Measurements from ENCODE around the gene CDH23. TPM values are rescaled to one million over a fixed set of nuclear protein-coding genes. Genes with fewer than 3 reads are reported as not detected.

Gene CDH23
- total RNA-seq, 4 donors from 2014 or later = 2.9 to 16.1 (median 5.9) TPM

DNA sequence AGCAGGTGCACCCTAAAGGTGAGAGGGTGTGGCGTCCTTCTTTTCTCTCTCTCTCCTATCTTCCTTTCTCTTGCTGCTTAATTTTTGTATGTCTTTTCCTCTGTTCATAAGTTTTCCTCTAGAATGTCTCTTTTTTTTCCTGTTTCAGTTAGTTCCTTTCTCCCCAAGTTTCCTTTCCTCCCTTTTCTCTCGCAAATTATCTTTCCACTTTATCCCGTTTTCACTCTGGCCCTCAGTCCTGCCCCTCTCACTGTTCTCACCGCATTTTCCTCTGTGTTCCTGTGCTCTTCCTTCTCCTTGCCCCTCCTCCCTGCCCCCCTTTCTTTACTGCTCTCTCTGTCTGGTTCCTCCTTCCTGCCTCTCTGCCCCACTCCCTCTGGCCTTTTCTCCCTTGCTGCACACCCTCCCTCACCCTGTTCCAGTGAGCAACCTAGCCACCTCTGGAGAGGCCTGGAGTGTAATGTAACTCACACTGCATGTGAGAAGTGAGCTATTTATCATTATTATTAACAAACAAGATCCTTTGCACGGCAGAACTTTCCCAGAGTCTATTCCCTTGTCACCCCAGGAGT, 164.4 kb downstream of the CDH23 start:
- H3K36me3 ChIP-seq = no peaks in the 10 kb centered on the region
- intact Hi-C loops (cut with DNase I; ENCODE audit: low total_unique reads) (no loop called here), in situ Hi-C loops (cut with MboI; ENCODE audit: low pct_ligation_motif_present in 1 of 4, low pct_unique_long_range_greater_than_20kb in 1 of 4, low sequenced_read_pairs in 3 of 4) (loop anchor here in 3 of 4 donors (10.0 to 25.0 kb wide), 4 partner anchors 174 to 249 kb away; partner anchors contain the start of genes SLC29A3 (in 3 of the 3) and CDH23 (in 2 of the 3))

GRCh38 chr10:71562181-71562580, 165.5 kb downstream of the CDH23 start:
- Histone ChIP-seq H3K27me3 (peaks cover 6% of the 10 kb centered on the region), H3K9me3 (no peaks in the 10 kb centered on the region), H3K27ac (no peak overlapping the region), H3K4me3 (no peak overlapping the region), H3K36me3 (no peaks in the 10 kb centered on the region), H3K4me1 (peaks cover 0 to 5% (median 0%) of the 10 kb centered on the region in 4 donors)
- WGBS, 2 donors (ENCODE audit: low coverage in 1 of 2) = 86% methylated on average over 8 of the region's 9 CpGs; no CpG with 5 or more reads in 1 of the 2 donors
- TF ChIP-seq CTCF (IDR thresholded peaks at IDR 0.05) (no peak), POLR2A (IDR thresholded peaks at IDR 0.05) (no peak)
- DNase-seq = no peak
- in situ Hi-C loops (cut with MboI; ENCODE audit: low pct_ligation_motif_present in 1 of 4, low pct_unique_long_range_greater_than_20kb in 1 of 4, low sequenced_read_pairs in 3 of 4) = loop anchor here in 3 of 4 donors (10.0 to 25.0 kb wide), 4 partner anchors 175 to 250 kb away; partner anchors contain the start of genes SLC29A3 (in 3 of the 3) and CDH23 (in 2 of the 3)
- intact Hi-C loops (cut with DNase I; ENCODE audit: low total_unique reads) = no loop called here

More for the DNA sequence above, 164.4 kb downstream of the CDH23 start:
- Histone ChIP-seq H3K4me3 (no peak overlapping the region), H3K4me1 (peaks cover 0 to 5% (median 0%) of the 10 kb centered on the region in 4 donors), H3K27ac (no peak overlapping the region), H3K9me3 (no peaks in the 10 kb centered on the region), H3K27me3 (peaks cover 6% of the 10 kb centered on the region)
- WGBS, 2 donors (ENCODE audit: low coverage in 1 of 2) = 36% methylated on average over 3 to 5 of the region's 5 CpGs
- no peak for DNase-seq
- TF ChIP-seq EP300 (IDR thresholded peaks at IDR 0.05; ENCODE audit: low read depth) (no peak), POLR2AphosphoS5 (IDR thresholded peaks at IDR 0.05) (no peak), CTCF (IDR thresholded peaks at IDR 0.05) (no peak), POLR2A (IDR thresholded peaks at IDR 0.05) (no peak)

DNA sequence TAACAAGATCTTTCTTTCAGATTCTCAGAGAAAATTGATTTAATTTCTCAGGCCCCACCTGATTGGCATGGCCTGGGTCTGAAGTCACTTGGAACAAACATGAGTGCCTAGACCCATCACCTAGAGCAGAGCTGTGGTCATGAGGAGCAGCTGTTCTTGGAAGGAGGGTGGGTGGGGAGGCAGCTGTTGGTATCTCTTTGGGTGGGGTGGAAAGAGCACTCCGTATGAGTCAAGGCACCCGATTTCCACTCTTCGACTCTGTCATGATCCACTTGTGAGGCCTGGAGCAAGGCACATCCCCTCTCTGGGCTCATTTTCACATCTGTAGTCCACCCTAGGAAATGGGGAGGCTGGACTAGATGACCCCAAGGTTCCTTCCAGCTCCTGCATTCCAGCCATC, 166.2 kb downstream of the CDH23 start:
- in situ Hi-C loops (cut with MboI; ENCODE audit: low pct_ligation_motif_present in 1 of 4, low pct_unique_long_range_greater_than_20kb in 1 of 4, low sequenced_read_pairs in 3 of 4) = loop anchor here in 3 of 4 donors (10.0 to 25.0 kb wide), 4 partner anchors 176 to 251 kb away; partner anchors contain the start of genes SLC29A3 (in 3 of the 3) and CDH23 (in 2 of the 3)
- no peaks in the 10 kb centered on the region for H3K9me3 ChIP-seq
- DNase-seq = no peak
- no peak overlapping the region for H3K4me3 ChIP-seq
- H3K4me1 ChIP-seq = peaks cover 0 to 5% (median 0%) of the 10 kb centered on the region in 4 donors
- TF ChIP-seq POLR2A (IDR thresholded peaks at IDR 0.05) = no peak
- no peak for TF ChIP-seq POLR2AphosphoS5 (IDR thresholded peaks at IDR 0.05)
- TF ChIP-seq CTCF (IDR thresholded peaks at IDR 0.05) = no peak
- TF ChIP-seq EP300 (IDR thresholded peaks at IDR 0.05; ENCODE audit: low read depth) = no peak
- peaks cover 6% of the 10 kb centered on the region for H3K27me3 ChIP-seq
- H3K27ac ChIP-seq = no peak overlapping the region
- intact Hi-C loops (cut with DNase I; ENCODE audit: low total_unique reads) = no loop called here
- WGBS, 2 donors (ENCODE audit: low coverage in 1 of 2) = 77% methylated on average over 3 of the region's 3 CpGs; no CpG with 5 or more reads in 1 of the 2 donors
- no peaks in the 10 kb centered on the region for H3K36me3 ChIP-seq

DNA sequence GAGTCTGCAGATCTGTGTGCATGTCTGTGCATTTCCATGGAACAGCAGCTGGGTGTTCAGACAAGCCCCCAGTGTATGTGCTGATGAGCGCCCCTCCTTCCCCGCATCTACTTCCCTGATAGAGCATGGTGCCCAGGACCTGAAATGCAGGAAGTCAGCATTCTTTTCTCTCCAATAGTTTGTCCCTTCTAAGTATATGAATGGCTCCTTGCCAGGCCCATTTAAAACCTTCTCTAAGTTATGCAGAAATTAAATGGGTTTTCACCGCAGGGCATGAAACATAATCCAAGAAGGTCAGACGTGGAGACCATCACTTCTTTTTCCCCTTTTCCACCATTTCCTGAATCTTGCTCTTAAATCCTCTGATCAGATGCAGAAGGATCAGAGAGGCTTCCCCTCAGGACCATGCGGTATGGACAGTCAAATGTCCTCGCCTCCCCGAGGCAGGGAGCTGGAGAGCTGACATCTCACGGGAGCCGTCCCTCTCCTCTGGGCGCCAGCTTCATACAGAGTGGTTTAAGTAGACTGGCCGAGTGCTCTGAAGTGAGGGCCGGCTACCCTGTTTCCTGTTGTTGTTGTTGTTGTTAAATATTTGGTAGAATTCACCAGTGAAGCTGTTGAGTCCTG, 167.6 kb downstream of the CDH23 start:
- intact Hi-C loops (cut with DNase I; ENCODE audit: low total_unique reads) = no loop called here
- no peaks in the 10 kb centered on the region for H3K36me3 ChIP-seq
- DNase-seq = no peak
- no peak overlapping the region for H3K4me3 ChIP-seq
- TF ChIP-seq CTCF (IDR thresholded peaks at IDR 0.05) (no peak), EP300 (IDR thresholded peaks at IDR 0.05; ENCODE audit: low read depth) (no peak), POLR2AphosphoS5 (IDR thresholded peaks at IDR 0.05) (no peak), POLR2A (IDR thresholded peaks at IDR 0.05) (no peak)
- 49 to 75% methylated on average over 5 to 12 of the region's 12 CpGs for WGBS, 2 donors (ENCODE audit: low coverage in 1 of 2)
- H3K4me1 ChIP-seq = peaks cover 0 to 5% (median 0%) of the 10 kb centered on the region in 4 donors
- in situ Hi-C loops (cut with MboI; ENCODE audit: low pct_ligation_motif_present in 1 of 4, low pct_unique_long_range_greater_than_20kb in 1 of 4, low sequenced_read_pairs in 3 of 4) = loop anchor here in 3 of 4 donors (10.0 to 25.0 kb wide), 4 partner anchors 177 to 252 kb away; partner anchors contain the start of genes SLC29A3 (in 3 of the 3) and CDH23 (in 2 of the 3)
- peaks cover 6% of the 10 kb centered on the region for H3K27me3 ChIP-seq
- no peak overlapping the region for H3K27ac ChIP-seq
- no peaks in the 10 kb centered on the region for H3K9me3 ChIP-seq

All from transverse colon (tissue), 4 donors.